Lower leg skin (tissue), 3 donors: ENCODE results near the gene COX7B.

Experiments
- POLR2A ChIP-seq, 2 donors: fragments of 450-650 bp; IDR thresholded peaks; one replicate each; pipeline ENCODE4 v1.6.1; 2016 to 2017; ENCODE audit warnings: antibody characterized with exemption in 2 of 2, mild to moderate bottlenecking in 1 of 2, moderate library complexity in 1 of 2
- TF ChIP-seq, protein P1 (sequence below), 3 donors: fragments of 450-650 bp; IDR thresholded peaks; one replicate each; pipeline ENCODE4 v1.5.1; 2016; ENCODE audit warnings: antibody characterized with exemption in 3 of 3, mild to moderate bottlenecking in 3 of 3, moderate library complexity in 2 of 3

DNA sequence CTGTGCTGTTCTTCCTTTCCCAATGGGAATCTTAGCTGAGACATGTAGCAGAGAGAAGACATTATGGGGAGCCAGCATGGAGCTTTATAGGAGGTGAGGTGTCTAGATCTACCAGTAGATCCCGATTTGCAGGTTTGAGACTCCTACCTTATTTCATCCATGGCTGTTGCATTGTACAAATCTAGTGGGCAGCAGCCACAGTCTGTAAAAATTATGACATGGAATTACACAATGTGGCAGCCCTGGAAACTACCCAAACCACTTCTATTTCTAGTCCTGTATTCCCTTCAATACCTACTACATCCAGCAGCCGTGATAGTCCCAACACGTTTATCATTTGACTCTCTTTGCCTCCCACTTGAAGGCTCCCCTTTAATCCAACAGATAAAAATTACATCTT, 19.3 kb downstream of the COX7B start:
- no peak for TF ChIP-seq POLR2A (IDR thresholded peaks at IDR 0.05)
- TF ChIP-seq, protein P1, sequence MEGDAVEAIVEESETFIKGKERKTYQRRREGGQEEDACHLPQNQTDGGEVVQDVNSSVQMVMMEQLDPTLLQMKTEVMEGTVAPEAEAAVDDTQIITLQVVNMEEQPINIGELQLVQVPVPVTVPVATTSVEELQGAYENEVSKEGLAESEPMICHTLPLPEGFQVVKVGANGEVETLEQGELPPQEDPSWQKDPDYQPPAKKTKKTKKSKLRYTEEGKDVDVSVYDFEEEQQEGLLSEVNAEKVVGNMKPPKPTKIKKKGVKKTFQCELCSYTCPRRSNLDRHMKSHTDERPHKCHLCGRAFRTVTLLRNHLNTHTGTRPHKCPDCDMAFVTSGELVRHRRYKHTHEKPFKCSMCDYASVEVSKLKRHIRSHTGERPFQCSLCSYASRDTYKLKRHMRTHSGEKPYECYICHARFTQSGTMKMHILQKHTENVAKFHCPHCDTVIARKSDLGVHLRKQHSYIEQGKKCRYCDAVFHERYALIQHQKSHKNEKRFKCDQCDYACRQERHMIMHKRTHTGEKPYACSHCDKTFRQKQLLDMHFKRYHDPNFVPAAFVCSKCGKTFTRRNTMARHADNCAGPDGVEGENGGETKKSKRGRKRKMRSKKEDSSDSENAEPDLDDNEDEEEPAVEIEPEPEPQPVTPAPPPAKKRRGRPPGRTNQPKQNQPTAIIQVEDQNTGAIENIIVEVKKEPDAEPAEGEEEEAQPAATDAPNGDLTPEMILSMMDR (IDR thresholded peaks at IDR 0.05), result no peak
